Mucosa of descending colon (tissue), 3 donors: Measurements from ENCODE around the gene HSFX1. TPM values are rescaled to one million over a fixed set of nuclear protein-coding genes. Genes with fewer than 3 reads are reported as not detected.
"Not testable (repeated sequence)": the region's sequence is repeated elsewhere in the genome, so short reads cannot be mapped to it uniquely, and the experiment has no call there.

Experiments
- ATAC-seq: fragments of 200-7000 bp; cut with Tn5 transposase; one replicate; pipeline ENCODE4 v1.9.1; 2020; ENCODE audit warnings: mild to moderate bottlenecking, moderate library complexity
- DNase-seq, 3 donors: peaks; one replicate each; pipeline ENCODE4 v3.0.0-alpha.2; 2020
- H3K36me3 ChIP-seq: fragments of 200-600 bp; one replicate; pipeline ENCODE4 v1.8.0; 2021; ENCODE audit warnings: low read depth, mild to moderate bottlenecking
- H3K4me1 ChIP-seq: fragments of 200-600 bp; one replicate; pipeline ENCODE4 v1.8.0; 2021; ENCODE audit warnings: low read depth, mild to moderate bottlenecking
- H3K4me3 ChIP-seq: fragments of 200-600 bp; one replicate; pipeline ENCODE4 v1.8.0; 2021; ENCODE audit warnings: mild to moderate bottlenecking
- H3K9me3 ChIP-seq: fragments of 200-600 bp; one replicate; pipeline ENCODE4 v1.8.0; 2021; ENCODE audit warnings: mild to moderate bottlenecking
- CTCF ChIP-seq: fragments of 200-600 bp; IDR thresholded peaks from one replicate; pipeline ENCODE4 v1.8.0; 2022; ENCODE audit warnings: antibody characterized with exemption, mild to moderate bottlenecking
- intact Hi-C, 2 donors: fragments of 100-400 bp; cut with DNase I in 1 of 2; cut with micrococcal nuclease in 1 of 2; formaldehyde crosslinking; loops; one replicate each; pipeline versions ENCODE4 v1.11.0 to v1.11.1; 2022; cut with DNase I, micrococcal nuclease
- total RNA-seq, 3 donors: library from RNA; stranded (reverse); fragmentation: NEBNext Ultra II Directional in 2 of 3; extraction: Animal tissue kit (Norgen Biotek cat#: 25700) in 2 of 3; gene quantifications; one replicate each; pipeline versions ENCODE4 v1.2.1 to v1.2.4, GENCODE V29; 2021 to 2023
- donor health status: DM: no; HTN: no; CAD: no; lungs with moderate emphysema.
- donor health status: DM: no; HTN: no; CAD: no.
- donor health status: DM: no; HTN: yes; CAD: no.

Gene HSFX1
- total RNA-seq, 3 donors from 2014 or later: 1.3 to 2.2 (median 1.8) TPM

DNA sequence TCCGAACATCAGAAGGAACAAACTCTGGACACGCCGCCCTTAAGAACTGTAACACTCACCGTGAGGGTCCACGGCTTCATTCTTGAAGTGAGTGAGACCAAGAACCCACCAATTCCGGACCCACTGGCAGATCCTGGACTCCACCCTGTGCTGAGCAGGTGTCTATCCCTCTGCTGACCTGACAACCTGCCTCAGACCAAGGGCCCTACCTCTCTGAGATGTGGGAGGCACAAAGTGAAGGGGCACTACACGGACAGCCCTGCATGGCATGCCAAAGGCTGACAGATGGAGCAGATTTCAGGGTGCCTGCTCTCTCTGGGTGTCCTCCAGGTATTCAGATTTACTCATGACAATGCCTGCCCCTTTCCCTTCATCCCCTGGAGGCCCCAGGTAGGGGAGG is 14.0 kb upstream of the HSFX1 start:
- H3K4me3 ChIP-seq: no peak overlapping the region
- DNase-seq: no peak
- no peak for TF ChIP-seq CTCF
- intact Hi-C loops: no loop called here
- no peaks in the 10 kb centered on the region for H3K36me3 ChIP-seq
- no peaks in the 10 kb centered on the region for H3K9me3 ChIP-seq
- no peak for ATAC-seq
- H3K4me1 ChIP-seq: no peaks in the 10 kb centered on the region

GRCh38 chrX:149760965-149761364 is 12.9 kb upstream of the HSFX1 start:
- ATAC-seq (no peak), DNase-seq (no peak)
- no peak overlapping the region for H3K4me3 ChIP-seq
- intact Hi-C loops: no loop called here
- H3K9me3 ChIP-seq: no peaks in the 10 kb centered on the region
- H3K4me1 ChIP-seq: no peaks in the 10 kb centered on the region
- H3K36me3 ChIP-seq: no peaks in the 10 kb centered on the region
- no peak for TF ChIP-seq CTCF

DNA sequence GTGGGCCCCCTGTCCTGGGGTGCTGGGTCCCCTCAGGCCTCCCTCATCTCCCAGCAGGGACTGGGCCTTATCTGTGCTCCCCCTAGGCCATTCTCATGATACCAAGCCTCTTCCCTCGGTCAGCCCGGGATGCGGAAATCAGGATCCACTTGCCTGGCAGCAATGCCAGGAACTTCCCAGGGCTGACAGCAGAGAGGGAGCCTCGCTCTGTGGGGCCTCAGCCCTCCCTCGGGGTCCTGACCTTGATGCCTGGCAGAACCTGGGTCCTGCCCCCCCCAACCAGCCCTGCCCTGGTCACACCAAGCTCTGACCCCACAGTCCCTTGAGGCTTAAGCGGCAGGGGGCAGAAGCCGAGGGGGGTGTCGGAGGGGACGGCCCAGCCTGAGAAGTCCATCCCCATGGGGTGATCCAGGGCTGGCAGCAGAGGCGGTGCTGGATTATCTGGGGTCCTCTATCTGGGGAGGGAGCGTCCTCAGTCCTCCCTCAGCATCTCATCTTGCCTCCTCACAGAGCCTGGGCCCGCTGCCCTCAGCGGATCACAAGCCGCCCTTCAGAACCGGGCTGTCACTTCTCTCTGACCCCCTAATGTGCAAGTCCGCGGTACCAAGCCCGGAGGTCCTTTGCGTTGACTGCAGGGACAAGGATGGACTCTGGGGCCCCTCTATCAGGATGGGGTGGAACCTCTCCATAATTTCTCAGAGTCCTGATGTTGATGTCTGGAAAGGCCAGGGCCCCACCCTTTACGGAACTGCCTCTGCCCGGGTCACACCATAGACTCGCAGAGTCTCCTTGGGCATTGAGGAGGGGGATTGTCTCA is 11.8 kb upstream of the HSFX1 start:
- H3K36me3 ChIP-seq, H3K9me3 ChIP-seq, ATAC-seq, intact Hi-C loops, H3K4me1 ChIP-seq, H3K4me3 ChIP-seq: not testable (repeated sequence)
- DNase-seq: peak in 1 of 3 donors; percentile 29

GRCh38 chrX:149762696-149763614 is 10.9 kb upstream of the HSFX1 start:
- H3K9me3 ChIP-seq: no peaks in the 10 kb centered on the region
- H3K4me1 ChIP-seq: no peaks in the 10 kb centered on the region
- no peak for ATAC-seq
- no peak for TF ChIP-seq CTCF
- H3K36me3 ChIP-seq: no peaks in the 10 kb centered on the region
- DNase-seq: no peak
- no peak overlapping the region for H3K4me3 ChIP-seq
- intact Hi-C loops: no loop called here

- intact Hi-C loops, H3K4me3 ChIP-seq, ATAC-seq: not testable (repeated sequence)
Observed at GRCh38 chrX:149770344-149770743, 3.5 kb upstream of the HSFX1 start.

DNA sequence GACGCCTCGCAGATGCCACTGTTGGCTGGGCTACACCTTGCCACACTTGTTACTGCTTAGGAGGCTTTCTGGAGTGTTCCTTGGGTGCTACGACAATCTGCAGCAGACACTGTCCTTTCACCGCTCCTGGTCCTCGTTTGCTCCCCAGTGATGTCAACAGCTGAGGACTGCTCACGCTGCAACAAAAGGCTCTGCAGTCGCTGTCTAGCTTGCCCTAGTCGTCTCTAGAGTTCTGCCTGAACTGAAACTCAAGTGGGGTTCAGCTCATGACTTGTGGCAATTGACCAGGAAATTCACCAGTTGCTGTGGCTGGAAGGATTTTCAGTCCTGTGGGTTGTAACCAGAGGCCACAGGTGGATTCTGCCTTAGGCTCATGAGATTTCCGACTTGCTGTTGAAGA is 842 bp upstream of the HSFX1 start:
- H3K4me1 ChIP-seq, H3K4me3 ChIP-seq, H3K36me3 ChIP-seq, DNase-seq, intact Hi-C loops, ATAC-seq, H3K9me3 ChIP-seq: not testable (repeated sequence)

More at GRCh38 chrX:149770344-149770743, 3.5 kb upstream of the HSFX1 start:
- not testable (repeated sequence) for H3K4me1 ChIP-seq, DNase-seq, H3K36me3 ChIP-seq, H3K9me3 ChIP-seq

DNA sequence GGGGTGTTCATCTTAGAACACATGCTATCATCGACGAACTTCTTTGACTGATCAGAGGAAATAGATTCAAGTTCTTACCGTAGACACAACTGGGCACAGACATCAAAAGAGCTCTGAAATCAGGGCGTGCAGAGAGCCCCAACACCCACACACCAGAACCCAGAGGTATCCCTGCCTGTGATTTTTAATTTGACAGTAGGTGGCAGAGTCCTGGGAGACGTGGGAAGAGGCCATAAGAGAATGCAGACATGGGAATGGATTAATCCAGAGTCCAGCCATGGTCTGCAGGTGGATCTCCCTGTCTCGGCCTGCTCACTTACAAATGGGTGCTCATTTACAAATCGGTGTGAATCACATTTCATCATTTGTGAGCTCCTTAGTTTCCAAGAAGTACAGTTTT is 4.1 kb downstream of the HSFX1 start:
- ATAC-seq, H3K36me3 ChIP-seq, DNase-seq, H3K4me1 ChIP-seq, H3K4me3 ChIP-seq, intact Hi-C loops, H3K9me3 ChIP-seq: not testable (repeated sequence)

DNA sequence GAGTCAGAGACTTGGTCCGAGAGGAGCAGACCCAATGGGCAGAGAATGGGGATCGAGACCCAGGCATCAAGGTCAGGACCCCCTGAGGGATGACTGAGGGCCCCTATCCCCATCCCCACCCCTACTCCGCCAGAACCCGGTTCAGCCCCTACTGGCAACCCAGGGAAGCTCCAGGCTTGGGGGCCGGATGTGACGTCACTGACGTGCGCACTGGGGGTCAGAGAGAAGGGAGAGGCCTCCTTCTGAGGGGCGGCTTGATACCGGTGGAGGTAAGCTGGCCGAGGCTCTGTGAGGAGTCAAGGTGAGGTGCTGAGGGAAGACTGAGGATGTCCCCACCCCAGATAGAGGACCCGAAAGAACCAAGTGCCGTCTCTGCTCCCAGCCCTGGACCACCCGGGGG is 7.9 kb downstream of the HSFX1 start, which contains the start of gene MAGEA9:
MAGEA9 (plus strand) TSS at position 204 of the 400 bp plus-strand sequence. CDS start 4,281 bp downstream, outside the sequence.
- H3K36me3 ChIP-seq, intact Hi-C loops, DNase-seq, H3K9me3 ChIP-seq, H3K4me3 ChIP-seq, H3K4me1 ChIP-seq, ATAC-seq: not testable (repeated sequence)

DNA sequence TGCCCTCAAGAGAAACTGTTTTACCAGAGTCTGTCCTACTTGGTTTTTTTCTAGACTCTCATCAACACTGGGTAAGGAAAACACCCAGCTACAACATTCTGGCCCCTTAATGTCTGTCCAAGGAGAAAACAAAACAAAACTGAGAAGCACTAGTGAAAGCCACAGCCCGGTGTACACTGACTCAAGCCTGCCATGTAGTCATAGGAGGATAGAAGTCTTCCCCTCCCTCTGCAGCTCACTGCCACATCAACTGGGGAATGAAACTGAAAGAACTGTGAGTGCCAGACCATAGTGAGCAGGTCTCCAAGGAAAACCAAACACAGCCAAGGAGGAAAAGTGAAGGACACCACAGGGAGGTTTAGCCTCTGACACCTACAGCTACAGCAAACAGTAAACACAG is 21.7 kb downstream of the HSFX1 start:
- H3K9me3 ChIP-seq, H3K4me3 ChIP-seq, intact Hi-C loops, H3K36me3 ChIP-seq, DNase-seq, H3K4me1 ChIP-seq: not testable (repeated sequence)
- peak; percentile 87 for ATAC-seq
